ENCODE results near the gene PI4K2A.
A peak's percentile ranks its signal among the peaks of the same experiment; 100 is the strongest.

The PI4K2A gene

GRCh38 chr10:97701438-97702069 lies 61.1 kb downstream of the PI4K2A start (continued):
- TF ChIP-seq, protein P1, sequence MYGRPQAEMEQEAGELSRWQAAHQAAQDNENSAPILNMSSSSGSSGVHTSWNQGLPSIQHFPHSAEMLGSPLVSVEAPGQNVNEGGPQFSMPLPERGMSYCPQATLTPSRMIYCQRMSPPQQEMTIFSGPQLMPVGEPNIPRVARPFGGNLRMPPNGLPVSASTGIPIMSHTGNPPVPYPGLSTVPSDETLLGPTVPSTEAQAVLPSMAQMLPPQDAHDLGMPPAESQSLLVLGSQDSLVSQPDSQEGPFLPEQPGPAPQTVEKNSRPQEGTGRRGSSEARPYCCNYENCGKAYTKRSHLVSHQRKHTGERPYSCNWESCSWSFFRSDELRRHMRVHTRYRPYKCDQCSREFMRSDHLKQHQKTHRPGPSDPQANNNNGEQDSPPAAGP (tag by site-specific recombination; IDR thresholded peaks at IDR 0.05), result no peak
- no peak for TF ChIP-seq HOXD13 (CRISPR knock-in tag; IDR thresholded peaks at IDR 0.05; ENCODE audit: borderline replicate concordance)
- TF ChIP-seq ZNF600 (tag by site-specific recombination; IDR thresholded peaks at IDR 0.05), result peak; percentile 50; the same call in 1 of the 2 replicates
- TF ChIP-seq ZBTB48 (tag by site-specific recombination; IDR thresholded peaks at IDR 0.05), result peak; percentile 45; the same call in 1 of the 2 replicates
- TF ChIP-seq ZNF521 (tag by site-specific recombination; IDR thresholded peaks at IDR 0.05), result no peak
- no peak for TF ChIP-seq ZNF571 (tag by site-specific recombination; IDR thresholded peaks at IDR 0.05)
- peak; percentile 98 for TF ChIP-seq SCRT1 (tag by site-specific recombination; IDR thresholded peaks at IDR 0.05; ENCODE audit: borderline replicate concordance)
- no peak for TF ChIP-seq ZBTB1 (tag by site-specific recombination; IDR thresholded peaks at IDR 0.05)
- TF ChIP-seq ZNF324 (tag by site-specific recombination; IDR thresholded peaks at IDR 0.05), result no peak
- TF ChIP-seq, protein P2, sequence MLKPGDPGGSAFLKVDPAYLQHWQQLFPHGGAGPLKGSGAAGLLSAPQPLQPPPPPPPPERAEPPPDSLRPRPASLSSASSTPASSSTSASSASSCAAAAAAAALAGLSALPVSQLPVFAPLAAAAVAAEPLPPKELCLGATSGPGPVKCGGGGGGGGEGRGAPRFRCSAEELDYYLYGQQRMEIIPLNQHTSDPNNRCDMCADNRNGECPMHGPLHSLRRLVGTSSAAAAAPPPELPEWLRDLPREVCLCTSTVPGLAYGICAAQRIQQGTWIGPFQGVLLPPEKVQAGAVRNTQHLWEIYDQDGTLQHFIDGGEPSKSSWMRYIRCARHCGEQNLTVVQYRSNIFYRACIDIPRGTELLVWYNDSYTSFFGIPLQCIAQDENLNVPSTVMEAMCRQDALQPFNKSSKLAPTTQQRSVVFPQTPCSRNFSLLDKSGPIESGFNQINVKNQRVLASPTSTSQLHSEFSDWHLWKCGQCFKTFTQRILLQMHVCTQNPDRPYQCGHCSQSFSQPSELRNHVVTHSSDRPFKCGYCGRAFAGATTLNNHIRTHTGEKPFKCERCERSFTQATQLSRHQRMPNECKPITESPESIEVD (tag by site-specific recombination; IDR thresholded peaks at IDR 0.05), result no peak
- TF ChIP-seq OSR2 (tag by site-specific recombination; IDR thresholded peaks at IDR 0.05), result no peak; the same call in 1 of the 2 replicates
- TF ChIP-seq ZNF561 (tag by site-specific recombination; IDR thresholded peaks at IDR 0.05; ENCODE audit: borderline replicate concordance), result 0 out of 2 replicates have a peak, but pooled peaks have one; percentile 55
- TF ChIP-seq ZFP69B (tag by site-specific recombination; IDR thresholded peaks at IDR 0.05), result no peak
- TF ChIP-seq ZBTB17 (tag by site-specific recombination; IDR thresholded peaks at IDR 0.05), result peak; percentile 45; the same call in 1 of the 2 replicates
- TF ChIP-seq ZIC2 (tag by site-specific recombination; IDR thresholded peaks at IDR 0.05), result peak; percentile 33; the same call in 1 of the 2 replicates
- TF ChIP-seq ZNF280D (tag by site-specific recombination; IDR thresholded peaks at IDR 0.05), result no peak
- TF ChIP-seq PRDM2 (tag by site-specific recombination; IDR thresholded peaks at IDR 0.05; ENCODE audit: borderline replicate concordance), result no peak
- no peak for TF ChIP-seq ZNF426 (tag by site-specific recombination; IDR thresholded peaks at IDR 0.05)
- TF ChIP-seq HOXA7 (CRISPR knock-in tag; IDR thresholded peaks at IDR 0.05; ENCODE audit: borderline replicate concordance), result no peak
- TF ChIP-seq CTCF (tag by site-specific recombination; IDR thresholded peaks at IDR 0.05), result peak; percentile 82
- no peak for TF ChIP-seq ZNF354C (tag by site-specific recombination; IDR thresholded peaks at IDR 0.05; ENCODE audit: borderline replicate concordance, low read depth)
- peak; percentile 83 for TF ChIP-seq SP7 (tag by site-specific recombination; IDR thresholded peaks at IDR 0.05)
- no peak for TF ChIP-seq ZNF639 (tag by site-specific recombination; IDR thresholded peaks at IDR 0.05)
